Coronary artery (tissue), 2 donors: Measurements from ENCODE around the gene ADCYAP1R1.

Source experiments
- DNase-seq: peaks from one replicate; pipeline ENCODE4 v3.0.0-alpha.2; 2017; ENCODE audit warnings: low spot score
- H3K27ac ChIP-seq, 2 donors: fragments of 200-600 bp; sonication (generic); one replicate each; pipeline ENCODE4 v1.5.1; 2016 to 2019
- H3K4me3 ChIP-seq: fragments of 200-600 bp; sonication (generic); 2 replicates; pipeline ENCODE4 v1.5.1; 2016; ENCODE audit warnings: mild to moderate bottlenecking, moderate library complexity
- TF ChIP-seq, protein P1 (sequence below): fragments of 200-600 bp; sonication (generic); IDR thresholded peaks from one replicate; pipeline ENCODE4 v1.5.1; 2019; ENCODE audit warnings: antibody characterized with exemption

The ADCYAP1R1 gene

DNA sequence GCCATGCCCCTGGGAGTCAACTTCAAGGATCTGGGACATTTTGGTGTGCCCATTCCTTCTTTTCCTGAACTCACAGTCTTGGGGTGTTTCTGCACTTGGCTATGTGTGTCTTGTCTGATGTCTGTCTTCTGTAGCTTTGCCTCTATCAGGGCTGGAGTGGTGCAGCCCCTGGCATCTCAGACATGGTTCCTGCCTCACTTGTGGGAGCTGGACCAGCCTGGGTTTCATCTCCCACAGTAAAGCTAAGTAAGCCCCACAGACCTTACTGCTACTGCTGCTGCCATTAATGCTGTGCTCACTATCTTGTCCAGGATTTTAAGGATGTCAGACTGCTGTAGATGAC lies 59.0 kb downstream of the ADCYAP1R1 start:
- DNase-seq = no peak
- no peak overlapping the region for H3K27ac ChIP-seq
- no peak overlapping the region for H3K4me3 ChIP-seq
- TF ChIP-seq, protein P1, sequence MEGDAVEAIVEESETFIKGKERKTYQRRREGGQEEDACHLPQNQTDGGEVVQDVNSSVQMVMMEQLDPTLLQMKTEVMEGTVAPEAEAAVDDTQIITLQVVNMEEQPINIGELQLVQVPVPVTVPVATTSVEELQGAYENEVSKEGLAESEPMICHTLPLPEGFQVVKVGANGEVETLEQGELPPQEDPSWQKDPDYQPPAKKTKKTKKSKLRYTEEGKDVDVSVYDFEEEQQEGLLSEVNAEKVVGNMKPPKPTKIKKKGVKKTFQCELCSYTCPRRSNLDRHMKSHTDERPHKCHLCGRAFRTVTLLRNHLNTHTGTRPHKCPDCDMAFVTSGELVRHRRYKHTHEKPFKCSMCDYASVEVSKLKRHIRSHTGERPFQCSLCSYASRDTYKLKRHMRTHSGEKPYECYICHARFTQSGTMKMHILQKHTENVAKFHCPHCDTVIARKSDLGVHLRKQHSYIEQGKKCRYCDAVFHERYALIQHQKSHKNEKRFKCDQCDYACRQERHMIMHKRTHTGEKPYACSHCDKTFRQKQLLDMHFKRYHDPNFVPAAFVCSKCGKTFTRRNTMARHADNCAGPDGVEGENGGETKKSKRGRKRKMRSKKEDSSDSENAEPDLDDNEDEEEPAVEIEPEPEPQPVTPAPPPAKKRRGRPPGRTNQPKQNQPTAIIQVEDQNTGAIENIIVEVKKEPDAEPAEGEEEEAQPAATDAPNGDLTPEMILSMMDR = no peak

DNA sequence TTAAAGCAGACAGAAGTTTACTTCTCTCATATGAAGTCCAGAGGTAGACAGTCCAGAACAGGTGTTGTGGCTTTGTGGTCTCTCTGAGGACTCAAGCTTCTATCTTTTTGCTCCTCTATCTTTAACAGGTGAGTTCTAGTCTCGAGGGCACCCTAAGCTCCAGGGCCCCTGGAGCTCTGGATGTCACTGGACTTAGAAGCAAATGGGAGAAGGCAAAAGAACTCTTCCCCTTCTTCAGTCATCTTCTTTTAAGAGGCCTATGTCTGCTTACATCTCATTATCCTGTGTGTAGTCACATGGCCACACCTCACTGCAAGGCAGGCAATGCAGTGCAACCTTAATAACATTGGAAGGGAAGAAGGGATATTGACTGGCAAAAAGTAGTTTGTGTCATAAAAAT lies 61.6 kb downstream of the ADCYAP1R1 start:
- no peak overlapping the region for H3K27ac ChIP-seq
- TF ChIP-seq, protein P1 = no peak
- no peak overlapping the region for H3K4me3 ChIP-seq
- DNase-seq = no peak

DNA sequence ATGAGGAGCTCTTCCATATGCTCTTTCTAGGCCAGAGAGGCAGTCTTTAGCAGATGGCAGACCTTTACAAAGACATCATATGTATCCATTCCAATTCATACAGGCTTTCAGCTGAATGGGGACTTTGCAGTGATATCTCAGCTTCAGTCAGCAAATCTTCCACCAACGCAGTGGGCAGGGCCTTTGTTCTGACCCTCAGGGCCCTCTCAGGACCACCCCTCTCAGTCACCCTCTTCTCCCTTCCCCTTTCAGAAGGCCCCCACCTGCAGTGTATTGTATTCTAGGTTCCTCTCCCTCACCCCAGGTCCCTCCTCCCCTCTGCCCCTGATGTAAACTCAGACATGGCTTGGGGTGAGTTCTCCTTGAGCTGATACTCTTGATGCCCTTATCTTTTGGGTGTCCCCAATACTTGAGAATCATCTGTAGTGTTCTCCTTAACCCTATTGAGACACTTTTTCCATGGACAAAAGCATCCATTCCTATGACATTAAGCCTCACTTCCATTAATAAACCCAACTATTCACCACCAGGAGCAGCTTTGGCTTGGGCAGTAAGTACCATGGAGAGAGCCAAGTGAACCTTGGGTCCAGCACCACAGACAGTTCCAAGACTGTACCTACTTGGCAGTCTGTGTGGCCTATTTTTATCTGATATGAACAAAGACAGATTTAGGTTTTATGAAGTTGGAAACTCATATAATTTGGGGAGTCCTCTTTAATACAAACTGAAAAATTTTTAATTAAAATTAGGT lies 62.7 kb downstream of the ADCYAP1R1 start:
- TF ChIP-seq, protein P1 = no peak
- Histone ChIP-seq H3K4me3 (no peak overlapping the region), H3K27ac (no peak overlapping the region)
- no peak for DNase-seq

DNA sequence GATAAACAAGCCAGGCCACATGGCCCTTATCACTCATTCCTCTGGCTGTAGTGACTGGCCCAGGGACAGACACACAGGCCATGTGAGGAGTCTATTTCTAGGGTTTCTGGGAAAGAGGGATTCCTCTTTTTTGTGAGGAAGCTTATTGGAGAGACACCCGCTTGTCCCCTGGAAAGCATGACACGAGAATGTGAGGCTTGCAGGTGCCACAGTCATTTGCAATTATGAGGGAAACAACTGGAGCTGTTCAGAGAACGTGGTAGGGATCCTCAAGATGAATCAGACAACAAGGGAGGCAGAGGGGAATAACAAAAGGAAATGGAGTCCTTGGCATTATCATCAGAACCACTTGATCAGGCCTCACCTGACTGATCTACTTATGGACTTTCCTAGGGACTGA lies 64.5 kb downstream of the ADCYAP1R1 start:
- DNase-seq = no peak
- Histone ChIP-seq H3K27ac (no peak overlapping the region), H3K4me3 (no peak overlapping the region)
- TF ChIP-seq, protein P1 = no peak

DNA sequence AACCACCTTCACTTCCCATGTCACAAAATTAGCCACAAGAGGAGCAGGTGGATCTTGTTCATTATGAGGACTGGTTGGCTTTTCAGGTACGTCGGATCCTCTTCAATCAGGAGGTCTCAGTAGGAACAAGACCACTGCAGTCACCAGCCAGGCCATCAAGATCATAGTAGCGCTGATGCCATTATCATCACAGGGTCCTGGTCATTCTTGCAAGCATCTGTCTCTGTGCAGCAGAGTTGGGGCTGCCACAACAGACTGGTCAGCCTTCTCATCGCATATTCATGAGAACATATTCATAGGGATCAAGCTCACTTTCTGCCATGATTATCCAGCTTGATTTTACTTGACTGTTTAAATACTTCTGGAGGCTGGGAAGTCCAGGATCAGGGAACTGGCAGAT lies 67.1 kb downstream of the ADCYAP1R1 start:
- TF ChIP-seq, protein P1 = no peak
- no peak for DNase-seq
- Histone ChIP-seq H3K27ac (no peak overlapping the region), H3K4me3 (no peak overlapping the region)

DNA sequence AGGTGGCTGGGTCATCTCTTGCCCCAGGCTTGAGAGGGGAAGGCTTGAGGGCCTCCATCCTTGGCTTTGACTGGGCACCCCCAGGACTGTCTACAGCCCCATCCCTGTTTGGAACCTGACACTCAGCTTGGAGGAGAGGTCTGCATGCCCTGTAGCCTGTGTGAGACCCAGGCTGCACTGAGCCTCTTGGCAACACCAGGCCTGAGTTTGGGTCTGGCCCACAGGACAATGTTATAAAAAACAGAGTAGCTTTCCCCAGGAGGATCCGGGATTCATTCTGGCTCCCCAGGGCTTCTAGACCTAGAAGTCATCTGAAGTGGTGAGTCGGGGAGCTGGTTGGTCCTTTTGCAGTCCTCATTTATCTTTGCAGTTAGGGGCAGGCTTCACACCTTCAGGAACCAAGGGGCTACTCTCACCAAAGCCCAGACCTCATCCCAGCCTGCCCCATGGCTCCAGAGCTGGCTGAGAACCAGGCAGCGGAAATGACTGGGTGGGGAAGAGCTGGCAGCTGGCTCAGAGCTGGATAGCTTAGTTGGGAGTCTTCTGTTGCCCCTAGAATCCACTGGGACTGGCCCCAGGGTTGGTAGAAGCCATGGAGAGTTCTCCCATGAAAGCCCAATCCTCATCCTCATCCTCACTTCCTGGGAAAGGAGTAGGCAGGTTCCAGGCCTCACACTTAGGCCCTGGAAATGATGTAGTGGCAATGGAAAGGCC lies 68.8 kb downstream of the ADCYAP1R1 start:
- TF ChIP-seq, protein P1 = no peak
- H3K27ac ChIP-seq = no peak overlapping the region
- H3K4me3 ChIP-seq = no peak overlapping the region
- DNase-seq = peak; percentile 40

DNA sequence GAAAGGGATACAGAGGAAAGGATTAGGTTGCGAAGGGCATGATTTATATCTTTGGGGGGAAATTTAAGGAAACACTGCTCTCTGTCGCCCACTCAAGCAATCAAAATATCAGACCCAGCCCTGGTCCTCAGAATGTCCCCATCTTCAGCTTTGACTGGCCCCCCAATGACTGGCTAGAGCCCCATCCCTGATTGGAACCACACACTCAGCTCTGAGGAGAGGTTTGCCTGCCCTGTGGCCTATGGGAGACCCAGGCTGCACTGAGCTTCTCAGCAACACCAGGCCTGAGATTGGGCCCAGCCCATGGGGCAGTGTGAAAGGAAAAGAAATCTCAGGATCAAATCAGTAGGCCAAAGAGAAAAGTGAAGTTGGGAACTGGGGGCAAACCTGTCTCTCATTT lies 69.5 kb downstream of the ADCYAP1R1 start:
- TF ChIP-seq, protein P1 = no peak
- H3K4me3 ChIP-seq = no peak overlapping the region
- no peak overlapping the region for H3K27ac ChIP-seq
- DNase-seq = peak; percentile 49
